Right lobe of liver (tissue), 6 donors: ENCODE data around the gene CFL1. TPM values are rescaled to one million over a fixed set of nuclear protein-coding genes. Genes with fewer than 3 reads are reported as not detected.

Experiments used
- ATAC-seq, 4 donors: fragments of 200-7000 bp; cut with Tn5 transposase; one replicate each; pipeline ENCODE4 v1.9.1; 2020; ENCODE audit warnings: mild to moderate bottlenecking in 4 of 4, moderate library complexity in 4 of 4
- DNase-seq, 3 donors: peaks; one replicate each; pipeline ENCODE4 v3.0.0-alpha.2; 2020
- H3K27ac ChIP-seq, 3 donors: fragments of 200-600 bp; one replicate each; pipeline ENCODE4 v1.8.0; 2022
- H3K27me3 ChIP-seq, 2 donors: fragments of 200-600 bp; one replicate each; pipeline ENCODE4 v1.8.0; 2022
- H3K36me3 ChIP-seq, 4 donors: fragments of 200-600 bp; sonication (generic) in 1 of 4; one replicate each; pipeline versions ENCODE4 v1.5.1 to v1.8.0; 2017 to 2022; ENCODE audit warnings: control low read depth in 1 of 4
- H3K4me1 ChIP-seq, 4 donors: fragments of 200-600 bp; sonication (generic) in 1 of 4; one replicate each; pipeline versions ENCODE4 v1.5.1 to v1.8.0; 2017 to 2022; ENCODE audit warnings: control low read depth in 1 of 4
- H3K4me3 ChIP-seq, 3 donors: fragments of 200-600 bp; one replicate each; pipeline ENCODE4 v1.8.0; 2022
- H3K9me3 ChIP-seq, 4 donors: fragments of 200-600 bp; sonication (generic) in 1 of 4; one replicate each; pipeline versions ENCODE4 v1.5.1 to v1.8.0; 2017 to 2022; ENCODE audit warnings: control low read depth in 1 of 4
- CTCF ChIP-seq, 4 donors: fragments of 200-600 bp in 3 of 4; fragments of 450-650 bp in 1 of 4; IDR thresholded peaks; one replicate each; pipeline versions ENCODE4 v1.5.1 to v1.8.0; 2016 to 2022; ENCODE audit warnings: antibody characterized with exemption in 4 of 4, mild to moderate bottlenecking in 2 of 4
- POLR2A ChIP-seq: fragments of 450-650 bp; IDR thresholded peaks from one replicate; pipeline ENCODE4 v1.6.1; 2017; ENCODE audit warnings: antibody characterized with exemption, mild to moderate bottlenecking
- WGBS: methylation state at CpG from one replicate; pipeline ENCODE4 v1.1.6; 2018; ENCODE audit warnings: low coverage, low lambda C conversion rate; ENCODE audit not compliant: insufficient coverage; ENCODE audit errors: missing lambda C conversion rate; 5-methylcytosine and 5-hydroxymethylcytosine counted together
- intact Hi-C, 2 donors: fragments of 100-400 bp; cut with DNase I; formaldehyde crosslinking; loops; one replicate each; pipeline versions ENCODE4 v1.11.2 to v1.14.1; 2022
- total RNA-seq, 6 experiments: library from RNA; depleted of rRNA in 2 of 6; stranded (reverse); fragments of >200 nt in 2 of 6; fragmentation: NEBNext Ultra II Directional in 3 of 6; extraction: Animal tissue kit (Norgen Biotek cat#: 25700) in 3 of 6; gene quantifications; one replicate each; pipeline versions ENCODE4 v1.1.0 to v1.2.4, GENCODE V29; 2016 to 2023
- donor health status: DM: no; HTN: yes; CAD: no.
- donor health status: DM: no; HTN: no; CAD: no.
- donor health status: DM: no; HTN: no; CAD: no.
- donor health status: DM: no; HTN: yes; CAD: no.
- donor health status: DM: no; HTN: yes; CAD: no.

CFL1 gene
- total RNA-seq, 6 experiments from 2014 or later, result 219 to 503 (median 313) TPM

GRCh38 chr11:65822776-65823528, 35.0 kb downstream of the CFL1 start:
- Histone ChIP-seq H3K4me3 (no peak overlapping the region), H3K27ac (no peak overlapping the region), H3K36me3 (no peaks in the 10 kb centered on the region), H3K9me3 (no peaks in the 10 kb centered on the region), H3K4me1 (no peaks in the 10 kb centered on the region), H3K27me3 (no peaks in the 10 kb centered on the region)
- intact Hi-C loops, result loop anchor here in 1 of 2 donors (10.0 kb wide), 1 partner anchor 198 kb away; no protein-coding TSS in a partner anchor
- ATAC-seq, result peak; percentile 56 to 74 (median 62)
- WGBS, result 52% methylated on average over 15 of the region's 15 CpGs
- peak; percentile 48 to 66 (median 60) for DNase-seq
- TF ChIP-seq CTCF (IDR thresholded peaks at IDR 0.05), result no peak
- TF ChIP-seq POLR2A, result no peak

- 6% methylated on average over 4 of the region's 8 CpGs for WGBS
- intact Hi-C loops, result loop anchor here in 1 of 2 donors (10.0 kb wide), 1 partner anchor 196 kb away; no protein-coding TSS in a partner anchor
- ATAC-seq, result peak; percentile 43 to 64 (median 52)
Measured at GRCh38 chr11:65821107-65821506, 36.9 kb downstream of the CFL1 start.

GRCh38 chr11:65817835-65818680, 39.9 kb downstream of the CFL1 start:
- 7% methylated on average over 14 of the region's 74 CpGs for WGBS
- Histone ChIP-seq H3K9me3 (no peaks in the 10 kb centered on the region), H3K27me3 (no peaks in the 10 kb centered on the region), H3K4me1 (no peaks in the 10 kb centered on the region), H3K4me3 (peak overlapping the region; percentile 53 to 80 (median 68)), H3K27ac (peak overlapping the region; percentile 78 to 83 (median 78)), H3K36me3 (no peaks in the 10 kb centered on the region)
- ATAC-seq (peak; percentile 94 to 99 (median 96)), DNase-seq (peak; percentile 95 to 96 (median 95))
- TF ChIP-seq CTCF (IDR thresholded peaks at IDR 0.05) (peak; percentile 98 to 100 (median 100)), POLR2A (peak; percentile 53)
- intact Hi-C loops, result loop anchor here (5.0 to 10.0 kb wide), 3 partner anchors 103 to 193 kb away; partner anchors contain the start of gene KAT5 (in 2 of the 2)

More at GRCh38 chr11:65821107-65821506, 36.9 kb downstream of the CFL1 start:
- Histone ChIP-seq H3K27ac (no peak overlapping the region), H3K4me3 (no peak overlapping the region), H3K4me1 (no peaks in the 10 kb centered on the region), H3K36me3 (no peaks in the 10 kb centered on the region), H3K9me3 (no peaks in the 10 kb centered on the region), H3K27me3 (no peaks in the 10 kb centered on the region)
- TF ChIP-seq CTCF (IDR thresholded peaks at IDR 0.05) (no peak), POLR2A (no peak)
- DNase-seq, result peak; percentile 36 to 70 (median 63)

GRCh38 chr11:65817312-65817834, 40.6 kb downstream of the CFL1 start:
- TF ChIP-seq POLR2A (no peak), CTCF (IDR thresholded peaks at IDR 0.05) (no peak)
- no peaks in the 10 kb centered on the region for H3K4me1 ChIP-seq
- H3K27ac ChIP-seq, result peak overlapping the region; percentile 78 to 83 (median 78)
- H3K4me3 ChIP-seq, result peak overlapping the region; percentile 53 to 80 (median 68)
- DNase-seq, result no peak
- WGBS, result 52% methylated on average over 5 of the region's 5 CpGs
- H3K36me3 ChIP-seq, result no peaks in the 10 kb centered on the region
- intact Hi-C loops, result loop anchor here (5.0 to 10.0 kb wide), 3 partner anchors 103 to 193 kb away; partner anchors contain the start of gene KAT5 (in 2 of the 2)
- no peak for ATAC-seq
- no peaks in the 10 kb centered on the region for H3K27me3 ChIP-seq
- no peaks in the 10 kb centered on the region for H3K9me3 ChIP-seq
